Left lobe of liver (tissue), 2 donors: ENCODE measurements around the gene CHRNB1. TPM values are rescaled to one million over a fixed set of nuclear protein-coding genes. Genes with fewer than 3 reads are reported as not detected.

Experiments used
- ATAC-seq: fragments of 200-7000 bp; cut with Tn5 transposase; one replicate; pipeline ENCODE4 v1.9.1; 2020; ENCODE audit warnings: mild to moderate bottlenecking, moderate library complexity
- DNase-seq: peaks from one replicate; pipeline ENCODE4 v3.0.0-alpha.2; 2020; ENCODE audit warnings: low spot score
- total RNA-seq: library from RNA; stranded (reverse); gene quantifications from one replicate; pipeline ENCODE4 v1.2.1, GENCODE V29; 2021
- donor health status: DM: no; HTN: no; CAD: no; lungs with moderate emphysema.
- donor health status: DM: no; HTN: yes; CAD: no.

The CHRNB1 gene
- total RNA-seq, 1 donor from 2014 or later: 10.9 TPM

DNA sequence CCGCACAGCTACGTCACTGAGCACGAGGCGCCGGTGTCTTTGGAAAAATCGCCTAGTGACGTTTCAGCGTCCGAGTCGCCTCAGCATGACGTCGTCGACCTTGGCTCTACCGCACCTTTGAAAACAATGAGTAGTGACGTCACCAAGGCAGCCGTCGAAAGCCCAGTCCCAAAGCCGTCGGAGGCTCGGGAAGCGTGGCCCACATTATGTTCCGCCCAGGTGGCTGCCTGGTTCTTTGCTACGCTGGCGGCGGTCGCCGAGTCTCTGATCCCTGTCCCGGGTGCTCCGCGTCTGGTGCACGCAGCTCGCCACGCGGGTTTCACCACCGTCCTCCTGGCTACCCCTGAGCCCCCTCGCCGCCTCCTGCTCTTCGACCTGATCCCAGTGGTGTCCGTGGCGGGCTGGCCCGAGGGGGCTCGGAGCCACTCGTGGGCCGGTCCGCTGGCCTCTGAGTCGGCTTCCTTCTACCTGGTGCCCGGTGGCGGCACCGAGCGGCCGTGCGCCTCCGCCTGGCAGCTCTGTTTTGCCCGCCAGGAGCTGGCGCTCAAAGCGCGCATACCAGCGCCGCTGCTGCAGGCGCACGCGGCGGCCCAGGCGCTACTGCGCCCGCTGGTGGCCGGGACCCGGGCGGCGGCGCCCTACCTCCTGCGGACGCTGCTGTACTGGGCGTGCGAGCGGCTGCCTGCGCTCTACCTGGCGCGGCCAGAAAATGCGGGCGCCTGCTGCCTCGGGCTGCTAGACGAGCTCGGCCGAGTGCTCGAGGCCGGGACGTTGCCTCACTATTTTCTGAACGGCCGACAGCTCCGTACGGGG is 8.1 kb upstream of the CHRNB1 start:
- peak; percentile 81 for ATAC-seq
- DNase-seq: peak; percentile 89

DNA sequence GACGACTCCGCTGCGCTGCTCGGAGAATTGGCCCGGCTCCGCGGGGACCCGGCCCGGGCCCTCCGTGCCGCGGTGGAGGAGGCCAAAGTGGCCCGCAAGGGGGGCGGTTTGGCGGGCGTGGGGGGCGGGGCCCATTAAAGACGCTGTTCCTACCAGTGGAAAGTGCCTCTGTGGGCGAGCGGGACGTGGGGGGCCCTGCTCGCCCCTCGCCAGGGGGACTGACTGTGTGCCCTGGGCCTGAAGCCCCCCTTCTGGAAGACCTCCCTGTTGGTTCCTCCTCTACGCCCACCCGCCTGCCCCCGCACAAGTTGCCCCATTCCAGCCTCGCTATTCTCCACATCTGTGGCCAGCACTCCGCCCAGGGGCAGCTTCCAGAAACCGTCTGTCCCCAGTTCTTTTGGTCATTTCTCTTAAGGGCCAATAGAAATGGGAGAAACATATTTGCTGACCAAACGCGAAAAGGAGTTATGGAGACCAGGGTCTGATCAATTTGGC is 7.4 kb upstream of the CHRNB1 start:
- no peak for DNase-seq
- ATAC-seq: no peak

DNA sequence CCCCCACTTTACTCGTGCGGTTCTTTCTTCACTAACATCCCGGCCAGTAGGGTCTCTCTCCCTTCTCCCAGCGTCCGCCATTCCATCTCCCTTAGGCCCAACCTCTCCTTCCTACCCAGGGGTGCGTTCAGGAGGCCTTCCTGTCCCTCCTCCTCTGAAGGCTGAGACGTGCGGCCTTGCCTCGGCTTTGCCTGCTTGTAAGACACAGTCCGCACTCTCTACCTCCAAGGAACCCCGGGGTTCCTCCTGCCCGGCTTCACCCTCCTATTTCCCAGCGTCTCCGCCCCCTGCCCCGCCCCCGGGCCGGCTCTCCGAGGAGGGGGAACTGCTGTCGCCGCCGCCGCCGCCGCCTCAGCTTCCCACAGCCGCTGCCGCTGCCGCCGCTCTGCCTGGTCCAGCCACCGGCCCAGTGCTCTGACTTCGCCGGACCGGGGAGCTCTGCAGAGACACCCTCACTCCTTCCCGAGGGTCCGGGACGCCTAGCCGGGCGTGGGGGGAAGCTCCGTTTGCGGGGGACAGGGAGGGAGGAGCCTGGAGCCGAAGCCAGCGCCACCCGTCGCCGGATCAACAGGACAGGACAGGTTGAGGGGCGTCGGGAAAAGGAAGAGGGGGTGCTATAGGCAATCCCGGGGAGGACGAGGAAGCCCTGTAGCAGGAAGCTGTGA is 6.8 kb upstream of the CHRNB1 start:
- ATAC-seq (no peak), DNase-seq (peak; percentile 67)

DNA sequence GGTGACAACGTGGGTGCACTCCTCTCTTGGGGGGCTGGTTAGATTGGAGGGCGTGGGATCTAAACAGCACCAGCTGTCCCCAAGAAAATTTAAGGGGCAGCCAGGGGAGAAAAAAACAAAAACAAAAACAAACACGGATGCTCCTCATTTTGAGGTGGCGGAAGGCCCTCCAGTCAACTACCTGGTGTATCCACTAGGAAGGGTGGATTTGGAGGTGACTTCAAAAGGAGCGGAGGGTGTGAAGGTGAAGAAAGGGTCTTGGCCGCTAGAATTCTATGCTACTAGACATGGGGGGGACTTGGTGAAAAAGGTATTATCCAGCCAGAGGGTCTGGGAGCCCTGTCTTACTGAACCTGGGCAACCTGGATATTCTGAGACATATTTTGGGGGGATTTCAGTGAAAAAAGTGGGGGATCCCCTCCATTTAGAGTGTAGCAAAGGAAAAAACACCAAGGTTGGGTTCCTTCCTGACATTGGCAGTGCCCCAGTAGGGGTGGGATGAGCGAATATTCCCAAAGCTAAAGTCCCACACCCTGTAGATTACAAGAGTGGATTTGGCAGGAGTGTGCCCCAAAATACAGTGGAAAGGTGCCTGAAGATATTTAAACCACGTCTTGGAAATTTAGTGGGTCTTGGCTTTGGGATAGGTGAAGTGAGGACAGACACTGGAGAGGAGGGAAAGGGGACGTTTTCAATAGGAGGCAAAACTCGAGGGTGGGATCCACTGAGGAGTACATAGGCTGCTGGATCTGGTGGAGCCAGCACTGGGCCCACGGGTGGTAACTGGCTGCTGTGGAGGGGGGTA is 6.0 kb upstream of the CHRNB1 start:
- DNase-seq: no peak
- no peak for ATAC-seq

DNA sequence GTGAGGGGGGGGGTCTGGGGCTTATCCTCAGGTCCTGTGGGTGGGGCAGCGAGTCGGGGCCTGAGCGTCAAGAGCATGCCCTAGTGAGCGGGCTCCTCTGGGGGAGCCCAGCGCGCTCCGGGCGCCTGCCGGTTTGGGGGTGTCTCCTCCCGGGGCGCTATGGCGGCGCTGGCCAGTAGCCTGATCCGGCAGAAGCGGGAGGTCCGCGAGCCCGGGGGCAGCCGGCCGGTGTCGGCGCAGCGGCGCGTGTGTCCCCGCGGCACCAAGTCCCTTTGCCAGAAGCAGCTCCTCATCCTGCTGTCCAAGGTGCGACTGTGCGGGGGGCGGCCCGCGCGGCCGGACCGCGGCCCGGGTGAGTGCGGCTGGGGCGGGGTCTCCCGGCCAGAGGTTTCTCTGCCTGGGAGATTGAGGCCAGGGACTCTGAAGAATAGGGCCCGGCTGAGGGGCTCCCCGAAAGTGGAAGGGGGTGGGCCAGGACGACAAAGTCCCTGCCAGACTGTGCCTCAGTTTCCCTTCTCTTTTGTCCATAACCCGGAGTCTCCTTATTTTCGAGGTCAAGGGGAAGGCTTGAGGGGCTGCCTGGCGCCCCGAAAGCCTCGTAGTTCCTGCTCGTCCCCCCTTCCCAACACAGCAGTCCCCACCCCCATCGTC is 5.3 kb upstream of the CHRNB1 start, which contains the start of gene FGF11:
TSS of gene FGF11 (plus strand) at position 51 of the 651 bp plus-strand sequence. CDS start at position 160, 109 bp downstream.
- DNase-seq (no peak), ATAC-seq (no peak)

DNA sequence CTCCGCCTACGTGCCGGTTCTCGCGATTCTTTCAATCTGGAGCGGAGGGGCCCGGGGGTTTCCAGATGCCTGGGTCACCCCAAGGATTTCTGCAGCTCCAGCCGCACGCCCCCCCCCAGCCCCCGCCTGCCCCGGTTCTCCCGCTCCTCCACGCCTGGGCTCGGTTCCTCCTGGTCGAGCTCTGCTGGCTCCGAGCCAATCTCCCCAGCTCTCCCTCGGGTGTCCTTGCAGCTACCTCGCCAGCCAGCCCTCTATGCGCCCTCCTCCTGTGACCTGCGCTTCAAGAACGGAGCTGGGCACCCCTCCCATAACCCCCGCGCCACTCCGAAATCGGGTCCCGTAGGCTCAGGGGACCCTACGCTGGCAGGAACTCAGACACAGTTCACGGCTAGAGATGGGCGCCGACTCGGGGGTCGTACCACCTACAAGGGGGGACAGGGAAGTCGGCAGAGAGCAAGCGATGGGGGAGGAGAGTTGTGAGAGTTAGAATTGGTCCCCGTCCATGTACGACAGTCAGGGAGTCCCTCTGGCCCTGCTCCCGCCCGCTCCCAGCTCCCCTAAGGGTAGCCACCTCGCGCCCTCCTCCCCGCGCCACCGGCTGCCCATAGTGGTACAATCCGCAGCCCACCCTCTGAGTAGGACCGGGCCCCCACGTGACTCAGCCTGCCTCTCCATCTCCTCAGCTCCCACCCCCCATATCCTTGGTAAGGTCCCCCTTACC is 4.6 kb upstream of the CHRNB1 start:
- peak; percentile 62 for DNase-seq
- no peak for ATAC-seq

DNA sequence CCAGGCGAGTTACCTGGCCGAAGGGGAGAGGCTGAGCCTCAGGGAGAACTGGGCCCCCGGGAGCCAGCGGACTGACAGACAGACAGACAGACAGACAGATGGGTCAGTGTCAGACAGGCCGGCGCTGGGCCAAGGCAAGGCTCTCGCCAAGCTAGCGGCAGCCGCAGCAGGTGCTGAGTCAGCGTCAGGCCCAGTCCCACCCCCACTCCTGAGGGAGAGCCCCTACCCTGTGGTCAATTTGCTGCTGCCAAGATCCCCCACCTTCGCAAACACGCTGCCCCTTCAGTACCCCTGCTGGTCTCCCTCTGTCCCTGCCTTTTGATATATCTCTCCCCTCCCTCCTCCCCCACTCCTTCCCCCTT is 4.0 kb upstream of the CHRNB1 start:
- DNase-seq (peak; percentile 76), ATAC-seq (peak; percentile 21)

DNA sequence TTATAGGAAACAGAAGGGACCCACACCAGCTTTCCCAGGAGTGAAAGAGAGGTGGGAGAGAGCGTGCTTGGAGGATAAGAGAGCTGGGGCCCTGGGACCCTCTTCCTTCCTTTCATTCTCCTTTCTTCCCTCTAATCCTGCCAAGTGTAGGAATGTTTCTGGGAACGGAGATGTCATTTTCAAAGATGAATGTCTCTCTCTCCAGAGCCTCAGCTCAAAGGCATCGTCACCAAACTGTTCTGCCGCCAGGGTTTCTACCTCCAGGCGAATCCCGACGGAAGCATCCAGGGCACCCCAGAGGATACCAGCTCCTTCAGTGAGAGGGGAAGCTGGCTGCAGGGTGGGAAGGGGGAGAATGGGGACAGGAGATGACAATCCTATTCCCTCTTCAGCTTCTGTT is 3.6 kb upstream of the CHRNB1 start:
- DNase-seq: no peak
- no peak for ATAC-seq

DNA sequence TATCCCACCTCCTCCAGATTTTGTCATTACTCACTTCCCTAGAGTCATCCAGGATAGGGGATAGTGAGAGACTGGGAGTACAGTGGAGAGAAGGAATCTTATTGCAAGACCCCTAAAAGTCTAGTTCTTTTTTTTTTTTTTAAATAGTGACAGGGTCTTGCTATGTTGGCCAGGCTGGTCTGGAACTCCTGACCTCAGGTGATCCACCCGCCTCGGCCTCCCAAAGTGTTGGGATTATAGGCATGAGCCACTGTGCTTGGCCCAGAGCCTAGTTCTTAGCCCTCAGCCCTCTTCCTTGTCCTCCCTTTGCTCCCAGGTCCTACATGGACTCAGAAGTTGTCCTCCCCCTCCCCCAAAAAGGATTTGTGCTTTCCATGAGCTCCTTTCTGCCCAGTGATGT is 2.7 kb upstream of the CHRNB1 start:
- no peak for DNase-seq
- no peak for ATAC-seq

DNA sequence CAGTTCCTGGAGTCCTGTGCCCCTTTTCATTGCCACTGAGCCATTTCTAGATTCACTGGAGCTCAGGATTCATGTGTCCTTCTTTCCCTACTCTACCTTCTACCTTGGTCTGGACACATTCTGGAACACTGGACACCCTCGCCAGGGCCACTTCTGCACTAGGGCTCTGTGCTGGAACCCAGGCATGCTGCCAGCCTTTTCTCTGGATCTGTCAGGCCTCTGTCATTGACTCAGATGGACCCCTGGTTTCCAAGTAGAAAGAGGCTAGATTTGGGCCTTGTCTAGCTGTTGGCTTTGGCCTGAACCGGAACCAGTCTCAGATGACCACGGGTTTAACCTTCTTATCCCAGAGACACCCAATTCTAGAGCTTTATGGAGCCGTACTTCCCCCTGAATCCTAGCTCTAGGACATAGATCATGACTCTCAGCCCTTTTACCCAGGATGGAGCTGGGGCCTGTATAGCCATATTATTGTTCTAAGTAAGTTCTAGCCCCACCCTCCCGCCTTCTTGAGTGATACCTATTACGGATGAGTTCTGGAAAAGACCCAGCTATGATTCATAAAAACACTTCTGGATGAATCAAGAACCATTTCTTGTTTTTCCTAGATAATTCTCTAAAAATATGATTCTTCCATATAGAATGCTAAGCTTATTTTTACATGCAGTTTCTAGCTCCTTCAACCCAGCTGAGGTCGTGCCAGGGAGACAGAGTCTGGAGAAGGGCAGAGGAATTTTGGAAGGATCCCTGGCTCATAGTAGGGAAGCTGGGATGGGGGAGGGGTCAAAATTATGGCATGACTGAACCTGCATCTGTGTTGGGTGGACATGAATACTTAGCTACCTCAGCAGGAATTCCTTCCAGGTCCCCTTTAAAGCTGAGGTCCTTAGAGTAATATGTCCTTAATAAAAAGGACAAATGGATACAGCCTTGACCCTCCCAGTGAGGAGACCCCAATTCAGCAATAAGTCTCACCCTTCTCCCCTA is 1.1 kb upstream of the CHRNB1 start:
- ATAC-seq (no peak), DNase-seq (no peak)

DNA sequence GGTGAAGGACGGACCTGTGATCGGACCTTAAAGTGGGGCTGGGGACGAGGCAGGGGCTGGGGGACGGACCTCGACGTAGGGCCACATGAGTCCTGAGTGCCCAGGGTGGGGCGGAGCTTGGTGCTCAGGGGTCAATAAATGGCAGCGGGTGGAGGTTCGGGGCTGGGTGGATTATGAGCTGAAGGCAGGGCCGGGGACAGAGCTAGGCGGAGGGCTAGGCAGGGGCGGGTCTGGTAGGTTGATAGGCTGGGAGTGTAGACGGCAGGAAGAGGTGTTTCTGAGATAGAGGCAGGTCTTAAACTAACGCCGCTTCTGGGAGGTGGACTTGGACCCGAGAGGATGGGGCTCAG is 733 bp downstream of the CHRNB1 start:
- ATAC-seq (peak; percentile 87), DNase-seq (peak; percentile 89)

DNA sequence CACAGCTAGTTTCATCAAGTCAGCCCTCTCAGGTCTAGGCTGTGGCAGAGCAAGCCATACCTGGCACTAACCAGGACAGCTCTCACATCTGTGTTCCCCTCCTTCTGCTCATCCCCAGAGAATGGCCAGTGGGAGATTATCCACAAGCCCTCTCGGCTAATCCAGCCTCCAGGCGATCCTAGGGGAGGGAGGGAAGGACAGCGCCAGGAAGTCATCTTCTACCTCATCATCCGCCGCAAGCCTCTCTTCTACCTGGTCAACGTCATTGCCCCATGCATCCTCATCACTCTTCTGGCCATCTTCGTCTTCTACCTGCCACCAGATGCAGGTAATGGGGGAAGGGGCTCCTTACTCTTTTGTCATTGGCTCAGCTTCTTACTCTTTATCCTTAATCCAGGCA is 3.6 kb downstream of the CHRNB1 start:
- no peak for DNase-seq
- ATAC-seq: no peak

DNA sequence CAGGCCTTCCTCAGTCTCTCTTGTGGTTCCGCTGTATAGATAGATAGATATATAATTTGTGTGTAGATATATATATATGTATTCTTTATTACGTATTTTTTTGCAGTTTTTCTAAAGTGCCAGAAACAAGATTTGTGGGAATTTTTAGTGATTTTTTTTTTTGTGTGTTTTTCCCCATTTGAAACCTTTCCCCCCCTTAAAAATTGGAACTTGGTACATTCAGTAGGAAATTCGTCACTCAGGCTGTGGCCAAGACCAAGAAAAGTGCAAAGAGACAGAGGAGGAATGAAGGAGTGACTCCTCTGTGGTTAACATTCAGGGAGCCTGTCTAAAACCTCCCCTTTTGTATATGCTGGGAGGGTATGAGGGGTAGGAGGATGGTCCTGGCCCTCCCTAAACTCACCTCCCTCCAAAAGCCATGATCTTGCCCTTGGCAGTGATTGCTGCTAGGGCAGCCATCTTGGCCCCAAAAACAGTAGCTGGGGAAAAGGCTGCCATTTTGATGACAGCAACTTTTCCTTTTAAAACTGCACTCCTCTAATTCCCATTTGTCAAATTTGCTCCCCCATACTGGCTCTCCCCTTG is 15.2 kb downstream of the CHRNB1 start:
- DNase-seq (no peak), ATAC-seq (no peak)

DNA sequence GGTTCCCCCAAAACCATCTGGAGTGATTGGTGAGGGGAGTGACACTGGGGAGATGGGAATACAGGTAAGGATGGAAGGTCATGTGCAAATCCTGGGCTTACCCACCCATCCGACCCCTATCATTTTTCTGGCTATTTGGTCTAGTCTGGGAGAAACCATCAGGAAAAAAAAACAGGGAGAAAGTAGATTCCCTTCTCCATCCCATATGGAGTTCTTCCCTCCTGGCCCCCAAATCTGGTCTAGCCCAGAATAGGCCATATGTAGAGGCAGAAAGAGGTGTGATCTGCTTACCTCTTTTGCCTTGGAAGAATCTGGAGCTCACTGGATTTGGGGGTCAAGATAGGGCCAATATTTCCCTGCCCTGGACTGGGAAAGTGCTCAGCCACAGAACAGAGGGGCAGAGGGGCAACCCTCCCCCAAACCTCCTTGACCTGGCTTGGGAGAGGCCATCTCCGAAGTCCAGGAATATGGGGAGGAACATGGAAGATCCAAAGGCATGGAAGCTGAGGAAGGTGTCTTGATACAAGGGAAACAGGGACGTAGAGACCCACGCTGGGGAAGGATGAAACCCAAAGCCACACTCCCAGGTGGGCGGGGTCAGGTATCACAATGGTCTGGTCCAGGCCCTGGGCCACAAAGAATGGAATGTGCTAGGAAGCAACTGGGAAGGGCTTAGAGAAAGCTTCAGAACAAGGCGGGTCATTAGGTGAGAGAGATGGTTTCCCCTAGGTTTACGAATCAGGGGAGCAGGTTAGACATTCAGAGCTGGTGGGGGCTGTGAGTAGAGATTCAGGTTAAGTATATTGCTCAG is 16.2 kb downstream of the CHRNB1 start:
- DNase-seq: no peak
- no peak for ATAC-seq

DNA sequence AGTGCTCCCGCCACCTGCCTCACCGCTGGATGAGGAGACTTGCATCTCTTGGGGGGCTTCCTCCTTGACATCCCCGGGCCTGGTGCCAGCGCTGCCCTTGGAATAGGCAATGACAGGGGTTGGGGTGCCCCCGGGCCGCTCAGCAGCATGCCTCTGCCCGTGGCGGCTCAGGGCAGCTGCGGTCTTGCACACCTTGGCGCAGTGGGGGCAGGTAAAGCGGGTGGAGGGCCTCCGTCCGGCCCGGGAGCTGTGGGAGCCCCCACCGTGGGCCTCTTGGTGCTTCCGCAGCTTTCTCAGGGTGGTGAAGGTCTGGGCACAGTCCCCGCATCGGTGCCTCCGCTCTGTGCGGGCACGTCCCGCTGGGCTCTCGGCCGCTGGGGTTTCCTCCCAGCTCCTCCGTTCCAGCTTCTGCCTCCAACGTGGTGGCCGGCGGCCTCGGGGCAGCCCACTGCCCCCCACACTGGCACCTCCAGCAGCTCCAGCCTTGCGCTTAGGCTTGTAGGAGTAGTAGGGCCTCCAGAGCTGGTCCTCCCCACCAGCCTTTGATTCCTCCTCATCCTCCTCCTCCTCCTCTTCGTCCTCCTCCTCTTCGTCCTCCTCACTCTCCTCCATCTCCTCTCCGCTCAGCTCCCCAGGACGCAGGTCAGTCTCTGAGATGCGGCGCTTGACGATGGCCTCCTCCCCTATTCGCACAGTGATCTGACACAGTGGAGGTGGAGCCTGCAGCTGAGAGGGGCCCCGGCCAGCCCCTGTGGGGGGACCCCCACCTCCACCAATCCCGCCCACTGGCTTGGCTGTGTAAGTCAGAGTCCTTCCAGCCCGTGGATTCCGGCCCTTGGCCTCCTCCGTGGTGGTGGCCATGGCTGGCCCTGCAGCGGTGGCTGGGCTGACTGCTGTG is 17.9 kb downstream of the CHRNB1 start:
- no peak for DNase-seq
- no peak for ATAC-seq

DNA sequence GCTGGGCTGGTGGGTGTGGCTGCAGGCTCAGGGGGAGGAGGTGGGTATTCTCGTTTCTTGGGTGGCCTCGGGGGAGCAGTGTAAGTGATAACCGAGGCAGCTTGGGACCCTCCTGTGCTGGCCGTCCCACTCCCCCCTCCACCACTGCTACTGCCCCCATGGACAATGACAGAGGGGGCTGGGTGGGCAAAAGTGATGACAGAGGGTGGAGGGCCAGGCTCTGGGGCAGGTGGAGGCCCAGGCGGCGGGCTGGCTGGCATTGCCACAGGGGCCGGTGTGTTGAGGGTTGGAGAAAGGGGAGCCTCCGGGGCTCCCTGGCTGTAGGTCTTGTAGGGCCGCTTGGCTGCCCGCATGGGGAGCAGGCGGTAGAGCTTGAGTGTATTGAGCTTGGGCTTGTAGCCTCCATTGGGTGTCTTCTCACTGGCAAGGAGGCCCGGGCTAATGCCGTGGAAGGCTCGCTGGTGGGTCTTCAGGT is 18.5 kb downstream of the CHRNB1 start:
- ATAC-seq: no peak
- no peak for DNase-seq

DNA sequence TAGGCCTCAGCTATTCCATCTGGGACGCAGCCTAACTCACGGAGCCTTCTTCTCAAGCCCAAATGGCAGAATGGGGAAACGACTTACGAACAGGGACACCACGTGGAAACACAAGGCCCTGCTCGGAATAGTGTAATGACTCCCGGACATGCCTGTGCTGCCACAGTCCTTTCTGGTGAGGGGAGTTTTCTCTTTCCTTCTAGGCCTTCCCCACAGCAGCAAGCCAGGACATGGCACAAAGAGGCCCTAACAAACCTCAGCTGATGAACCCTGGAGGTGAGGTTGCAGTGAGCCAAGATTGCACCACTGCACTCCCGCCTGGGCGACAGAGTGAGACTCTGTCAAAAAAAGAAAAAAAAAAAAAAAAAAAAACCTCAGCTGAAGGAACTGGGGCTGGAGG is 19.2 kb downstream of the CHRNB1 start:
- no peak for DNase-seq
- no peak for ATAC-seq
